HS-27A (cell line): ENCODE measurements around the gene ZFHX2.
"Not testable (repeated sequence)": the region's sequence is repeated elsewhere in the genome, so short reads cannot be mapped to it uniquely, and the experiment has no call there.

Source experiments
- DNase-seq: peaks from one replicate; pipeline ENCODE4 v3.0.0-alpha.2; 2012; ENCODE audit warnings: low read depth, missing footprints

ZFHX2 gene

GRCh38 chr14:23551266-23552028 is at the start of gene ZFHX2:
TSS of gene ZFHX2 (minus strand) at chr14:23551765. CDS start at chr14:23535325, 16,440 bp downstream.
- peak; percentile 61 for DNase-seq

- no peak for DNase-seq
These were observed 49.2 kb upstream of the ZFHX2 start for GRCh38 chr14:23600806-23601205.

GRCh38 chr14:23600322-23600707 is 48.8 kb upstream of the ZFHX2 start:
- no peak for DNase-seq

- DNase-seq = not testable (repeated sequence)
These were observed 42.6 kb upstream of the ZFHX2 start for GRCh38 chr14:23594191-23594590.

GRCh38 chr14:23590198-23590597 is 38.6 kb upstream of the ZFHX2 start:
- DNase-seq = no peak

- DNase-seq = no peak
These were observed 38.0 kb upstream of the ZFHX2 start for GRCh38 chr14:23589606-23590005.

- DNase-seq = peak; percentile 59
These were observed 37.5 kb upstream of the ZFHX2 start for GRCh38 chr14:23588884-23589598.

- DNase-seq = not testable (repeated sequence)
These were observed 33.1 kb upstream of the ZFHX2 start for GRCh38 chr14:23584527-23585203.

- DNase-seq = not testable (repeated sequence)
These were observed 32.4 kb upstream of the ZFHX2 start for GRCh38 chr14:23583761-23584526.

GRCh38 chr14:23582906-23583760 is 31.6 kb upstream of the ZFHX2 start:
- DNase-seq = no peak

- DNase-seq = no peak
These were observed 29.4 kb upstream of the ZFHX2 start for GRCh38 chr14:23580948-23581281.

- no peak for DNase-seq
These were observed 28.8 kb upstream of the ZFHX2 start for GRCh38 chr14:23580152-23580926.

GRCh38 chr14:23579739-23580138 is 28.2 kb upstream of the ZFHX2 start:
- DNase-seq = no peak

GRCh38 chr14:23579311-23579630 is 27.7 kb upstream of the ZFHX2 start:
- DNase-seq = no peak

GRCh38 chr14:23578560-23579310 is 27.2 kb upstream of the ZFHX2 start, which contains the start of gene JPH4:
TSS of gene JPH4 (minus strand) at chr14:23578790. CDS start at chr14:23577453, 1,337 bp downstream.
- no peak for DNase-seq

- DNase-seq = no peak
These were observed 26.3 kb upstream of the ZFHX2 start for GRCh38 chr14:23577710-23578392.

- no peak for DNase-seq
These were observed 25.6 kb upstream of the ZFHX2 start for GRCh38 chr14:23577004-23577681.

- no peak for DNase-seq
These were observed 21.9 kb upstream of the ZFHX2 start for GRCh38 chr14:23573384-23574015.
